IPS-15b (cell line): Measurements from ENCODE around the gene SCAPER.
"Not testable (repeated sequence)": the region's sequence is repeated elsewhere in the genome, so short reads cannot be mapped to it uniquely, and the experiment has no call there.

Experiments
- H3K27me3 ChIP-seq: one replicate; pipeline ENCODE4 v1.6.1; 2013; ENCODE audit warnings: low read length; ENCODE audit not compliant: control insufficient read depth, insufficient read depth
- H3K36me3 ChIP-seq: one replicate; pipeline ENCODE4 v1.6.1; 2013; ENCODE audit warnings: low read length; ENCODE audit not compliant: control insufficient read depth, insufficient read depth
- H3K4me1 ChIP-seq: one replicate; pipeline ENCODE4 v1.6.1; 2013; ENCODE audit warnings: mild to moderate bottlenecking, low read length; ENCODE audit not compliant: control insufficient read depth, insufficient read depth
- H3K4me3 ChIP-seq: one replicate; pipeline ENCODE4 v1.5.1; 2013; ENCODE audit warnings: low read depth, low read length
- H3K9ac ChIP-seq: one replicate; pipeline ENCODE4 v1.6.1; 2013; ENCODE audit warnings: low read depth, mild to moderate bottlenecking, low read length
- H3K9me3 ChIP-seq: one replicate; pipeline ENCODE4 v1.6.1; 2013; ENCODE audit warnings: mild to moderate bottlenecking, low read length; ENCODE audit not compliant: control insufficient read depth, insufficient read depth

SCAPER gene

DNA sequence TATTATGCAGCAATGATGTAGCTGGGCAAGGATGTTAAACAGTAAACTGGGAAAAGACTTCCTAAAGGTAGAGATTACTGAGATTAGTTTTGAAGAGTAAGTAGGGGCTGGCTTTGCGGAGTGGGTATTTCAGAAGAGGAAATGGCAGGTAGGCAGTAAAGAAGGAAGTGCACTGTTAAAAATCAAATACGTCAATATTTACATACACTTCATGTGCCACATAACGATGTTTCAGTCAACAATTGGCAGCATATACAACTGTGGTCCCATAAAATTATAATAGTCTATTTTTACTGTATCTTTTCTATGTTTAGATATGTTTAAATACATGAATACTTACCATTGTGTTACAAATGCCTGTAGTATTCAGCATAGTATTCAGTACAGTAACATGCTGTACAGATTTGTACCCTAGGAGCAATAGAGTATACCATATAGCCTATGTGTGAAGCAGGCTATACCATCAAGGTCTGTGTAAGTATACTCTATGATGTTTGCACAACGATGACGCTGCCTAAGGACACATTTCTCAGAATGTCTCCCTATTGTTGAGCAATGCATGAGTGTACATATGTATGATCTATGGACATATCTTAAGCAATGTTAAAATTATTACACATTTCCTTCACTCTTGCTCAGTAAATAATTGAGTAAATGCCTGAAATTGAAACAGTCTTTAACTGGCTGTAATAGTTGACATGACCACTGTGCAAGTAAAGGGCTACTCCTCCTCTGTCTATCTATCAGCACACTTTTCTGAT is 371.9 kb downstream of the SCAPER start:
- Histone ChIP-seq H3K9me3 (no peaks in the 10 kb centered on the region), H3K36me3 (no peaks in the 10 kb centered on the region), H3K4me3 (no peak overlapping the region), H3K27me3 (no peaks in the 10 kb centered on the region), H3K4me1 (no peaks in the 10 kb centered on the region), H3K9ac (no peak overlapping the region)

DNA sequence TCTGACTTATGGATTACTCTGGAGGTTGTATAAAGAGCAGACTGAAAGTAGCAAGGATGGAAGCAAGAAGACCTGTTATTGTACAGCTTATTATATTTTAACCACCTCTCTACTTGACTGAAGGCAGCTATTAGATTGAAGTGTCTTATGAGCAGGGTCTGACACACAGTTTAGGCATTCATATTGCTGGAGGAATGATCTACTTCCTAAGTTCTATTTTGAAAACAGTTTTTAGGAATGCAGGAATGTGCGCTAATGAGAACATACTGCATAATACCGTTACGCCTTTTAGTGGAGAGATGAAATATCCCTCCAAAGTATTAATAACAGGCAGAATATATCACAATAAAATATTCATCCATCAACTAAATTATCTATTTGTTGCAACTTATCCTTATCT is 375.2 kb downstream of the SCAPER start:
- Histone ChIP-seq H3K9ac (no peak overlapping the region), H3K4me3 (no peak overlapping the region), H3K9me3 (no peaks in the 10 kb centered on the region), H3K36me3 (no peaks in the 10 kb centered on the region), H3K4me1 (no peaks in the 10 kb centered on the region), H3K27me3 (no peaks in the 10 kb centered on the region)

DNA sequence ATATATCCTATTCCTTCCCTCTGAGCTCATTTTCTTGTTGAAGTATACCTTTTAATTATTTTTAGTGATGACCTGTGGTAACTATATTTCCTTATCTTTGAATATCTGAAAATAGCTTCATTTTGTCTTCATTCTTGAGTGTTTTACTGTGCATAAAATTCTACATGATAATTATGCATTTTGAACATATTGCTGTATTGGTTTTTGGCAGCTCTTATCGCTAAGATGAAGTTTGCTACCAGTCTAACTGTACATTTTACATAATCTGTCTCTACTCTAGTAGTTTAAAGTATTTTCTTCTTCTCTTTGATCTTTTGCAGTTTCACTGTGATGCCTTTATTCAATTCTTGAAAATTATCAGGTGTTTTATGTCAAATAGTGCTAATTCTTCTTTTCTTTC is 379.0 kb downstream of the SCAPER start:
- Histone ChIP-seq H3K9me3 (no peaks in the 10 kb centered on the region), H3K4me3 (no peak overlapping the region), H3K4me1 (no peaks in the 10 kb centered on the region), H3K9ac (no peak overlapping the region), H3K27me3 (no peaks in the 10 kb centered on the region), H3K36me3 (no peaks in the 10 kb centered on the region)

DNA sequence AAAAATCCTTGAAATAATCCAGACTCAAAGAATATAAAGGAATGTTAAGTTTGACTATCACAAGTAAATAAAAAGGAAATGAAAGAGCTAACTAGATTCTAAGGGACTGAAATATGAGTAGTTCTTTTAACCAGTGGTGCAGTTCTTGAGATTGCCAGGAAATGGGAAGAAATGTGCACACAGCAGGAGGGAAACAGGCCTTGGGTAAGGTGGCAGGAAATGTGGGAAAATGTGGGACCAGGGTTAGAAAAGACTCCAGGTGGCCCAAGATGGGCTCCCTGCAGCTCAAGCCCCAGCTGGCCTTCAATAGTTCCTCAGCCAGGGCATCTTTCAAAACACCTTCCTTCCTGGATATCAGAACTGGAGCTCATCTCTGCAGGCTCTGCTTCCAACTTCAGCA is 387.2 kb downstream of the SCAPER start:
- Histone ChIP-seq H3K9ac (no peak overlapping the region), H3K4me3 (no peak overlapping the region), H3K9me3 (no peaks in the 10 kb centered on the region), H3K36me3 (no peaks in the 10 kb centered on the region), H3K27me3 (no peaks in the 10 kb centered on the region), H3K4me1 (no peaks in the 10 kb centered on the region)

DNA sequence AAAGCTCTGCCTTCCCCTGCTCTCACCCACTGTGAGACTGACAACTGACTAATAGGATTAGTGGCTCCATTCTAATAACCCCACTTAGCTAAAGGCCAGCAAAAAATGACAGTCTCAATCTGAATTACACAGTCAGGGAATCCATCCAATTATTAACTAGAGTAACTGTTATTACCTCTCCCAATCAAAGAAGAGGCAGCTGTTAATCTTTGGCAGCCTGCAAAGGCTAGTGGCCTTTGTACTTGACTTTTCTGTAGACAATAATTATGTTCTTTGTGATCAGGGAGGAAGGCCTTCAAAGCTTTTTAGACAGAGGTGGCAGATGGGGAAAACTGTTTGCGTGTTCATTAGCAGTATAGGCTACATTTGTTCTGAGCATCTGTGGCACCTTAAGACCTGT is 390.9 kb downstream of the SCAPER start:
- no peaks in the 10 kb centered on the region for H3K4me1 ChIP-seq
- no peaks in the 10 kb centered on the region for H3K27me3 ChIP-seq

DNA sequence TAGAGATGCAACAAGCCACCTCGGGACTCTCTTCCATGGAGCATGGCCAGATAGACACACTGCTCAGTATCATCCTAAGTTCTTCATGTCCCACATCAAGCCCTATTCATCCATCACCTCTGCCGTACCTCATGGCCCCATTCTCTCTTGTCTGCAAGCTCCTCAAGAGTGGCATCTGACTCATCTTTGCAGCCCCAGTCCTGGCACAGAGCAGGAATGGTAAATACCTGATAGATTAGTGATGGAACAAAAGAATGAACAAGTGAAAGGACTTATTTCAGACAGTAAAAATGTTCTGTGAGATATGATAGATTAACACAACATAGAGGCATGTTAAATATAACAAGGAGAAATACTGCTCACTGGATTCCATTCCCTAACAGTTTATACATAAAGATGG is 392.2 kb downstream of the SCAPER start:
- Histone ChIP-seq H3K9me3 (no peaks in the 10 kb centered on the region), H3K9ac (no peak overlapping the region), H3K4me1 (no peaks in the 10 kb centered on the region), H3K27me3 (no peaks in the 10 kb centered on the region), H3K36me3 (no peaks in the 10 kb centered on the region), H3K4me3 (no peak overlapping the region)

More for the DNA sequence above, 390.9 kb downstream of the SCAPER start:
- H3K4me3 ChIP-seq: no peak overlapping the region
- no peaks in the 10 kb centered on the region for H3K36me3 ChIP-seq
- H3K9me3 ChIP-seq: no peaks in the 10 kb centered on the region
- no peak overlapping the region for H3K9ac ChIP-seq

DNA sequence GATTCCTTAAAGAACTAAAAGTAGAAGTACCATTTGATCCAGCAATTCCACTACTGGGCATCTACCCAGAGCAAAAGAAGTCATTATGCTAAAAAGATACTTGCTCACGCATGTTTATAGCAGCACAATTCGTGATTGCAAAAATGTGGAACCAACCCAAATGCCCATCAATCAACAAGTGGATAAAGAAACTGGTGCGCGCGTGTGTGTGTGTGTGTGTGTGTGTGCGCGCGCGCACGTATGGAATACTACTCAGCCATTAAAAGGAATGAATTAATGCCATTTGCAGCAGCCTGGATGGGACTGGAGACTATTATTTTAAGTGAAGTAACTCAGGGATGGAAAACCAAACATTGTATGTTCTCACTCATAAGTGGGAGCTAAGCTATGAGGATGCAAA is 394.5 kb downstream of the SCAPER start:
- H3K9me3 ChIP-seq, H3K4me1 ChIP-seq, H3K36me3 ChIP-seq, H3K4me3 ChIP-seq, H3K27me3 ChIP-seq, H3K9ac ChIP-seq: not testable (repeated sequence)

DNA sequence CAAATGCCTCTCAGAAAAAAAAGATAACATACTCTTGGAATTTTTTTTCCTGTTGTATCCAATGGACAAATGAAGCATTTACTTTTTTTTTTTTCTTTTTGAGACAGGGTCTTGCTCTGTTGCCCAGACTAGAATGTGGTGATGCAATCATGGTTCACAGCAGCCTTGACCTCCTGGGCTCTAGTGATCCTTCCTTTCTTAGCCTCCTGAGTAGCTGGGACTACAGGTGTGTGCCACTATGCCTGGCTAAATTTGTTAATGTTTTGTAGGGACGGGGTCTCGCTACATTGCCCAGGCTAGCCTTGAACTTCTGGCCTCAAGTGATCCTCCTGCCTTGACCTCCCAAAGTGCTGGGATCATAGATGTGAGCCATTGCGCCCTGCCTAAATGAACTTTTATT is 401.3 kb downstream of the SCAPER start:
- Histone ChIP-seq H3K9ac (no peak overlapping the region), H3K27me3 (no peaks in the 10 kb centered on the region), H3K9me3 (no peaks in the 10 kb centered on the region), H3K4me1 (no peaks in the 10 kb centered on the region), H3K36me3 (no peaks in the 10 kb centered on the region), H3K4me3 (no peak overlapping the region)

DNA sequence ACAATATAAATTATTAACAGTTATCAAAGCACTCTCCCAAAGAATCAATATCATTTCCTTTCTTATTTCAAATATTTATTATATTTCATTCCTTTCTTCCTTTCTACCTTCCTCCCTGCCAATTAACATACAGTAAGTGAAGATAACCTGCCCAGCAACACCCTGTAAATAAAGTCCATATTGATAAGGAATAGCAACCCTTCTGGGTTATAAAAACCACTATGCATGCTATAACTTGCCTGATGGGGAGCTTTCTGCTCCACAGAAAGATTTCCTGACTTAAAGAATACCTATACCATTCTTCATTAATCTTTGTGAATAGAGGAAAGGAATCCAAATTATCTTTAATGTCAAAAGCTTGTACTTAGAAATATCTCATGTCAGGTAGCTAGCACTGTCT is 402.0 kb downstream of the SCAPER start:
- Histone ChIP-seq H3K27me3 (no peaks in the 10 kb centered on the region), H3K9me3 (no peaks in the 10 kb centered on the region), H3K36me3 (no peaks in the 10 kb centered on the region), H3K4me3 (no peak overlapping the region), H3K4me1 (no peaks in the 10 kb centered on the region), H3K9ac (no peak overlapping the region)

DNA sequence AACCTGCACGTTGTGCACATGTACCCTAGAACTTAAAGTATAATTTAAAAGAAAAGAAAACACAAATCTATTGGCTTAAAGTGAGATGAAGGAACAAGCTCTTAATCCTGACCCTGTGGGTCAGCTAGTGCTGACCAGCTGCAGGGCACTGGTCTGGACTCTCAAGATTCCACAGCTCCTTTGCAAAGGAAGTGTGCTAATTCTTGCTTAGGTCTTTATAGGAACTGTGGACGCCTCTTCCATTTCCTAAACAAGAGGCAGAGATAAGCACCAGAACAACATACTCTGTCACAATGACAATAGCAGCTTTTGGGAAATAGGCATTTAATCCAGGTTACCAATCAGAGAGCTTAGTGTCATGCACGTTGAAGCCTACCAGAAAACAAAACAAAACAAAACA is 402.5 kb downstream of the SCAPER start:
- H3K9me3 ChIP-seq: no peaks in the 10 kb centered on the region

DNA sequence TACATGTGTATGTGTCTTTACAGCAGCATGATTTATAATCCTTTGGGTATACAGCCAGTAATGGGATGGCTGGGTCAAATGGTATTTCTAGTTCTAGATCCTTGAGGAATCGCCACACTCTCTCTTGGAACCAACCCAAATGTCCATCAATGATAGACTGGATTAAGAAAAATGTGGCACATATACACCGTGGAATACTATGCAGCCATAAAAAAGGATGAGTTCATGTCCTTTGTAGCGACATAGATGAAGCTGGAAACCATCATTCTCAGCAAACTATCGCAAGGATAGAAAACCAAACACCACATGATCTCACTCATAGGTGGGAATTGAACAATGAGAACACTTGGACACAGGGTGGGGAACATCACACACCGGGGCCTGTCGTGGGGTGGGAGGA is 403.0 kb downstream of the SCAPER start:
- H3K9ac ChIP-seq, H3K4me3 ChIP-seq, H3K9me3 ChIP-seq, H3K4me1 ChIP-seq, H3K36me3 ChIP-seq, H3K27me3 ChIP-seq: not testable (repeated sequence)

More for the DNA sequence above, 402.5 kb downstream of the SCAPER start:
- Histone ChIP-seq H3K36me3 (no peaks in the 10 kb centered on the region), H3K4me1 (no peaks in the 10 kb centered on the region), H3K9ac (no peak overlapping the region), H3K27me3 (no peaks in the 10 kb centered on the region), H3K4me3 (no peak overlapping the region)

DNA sequence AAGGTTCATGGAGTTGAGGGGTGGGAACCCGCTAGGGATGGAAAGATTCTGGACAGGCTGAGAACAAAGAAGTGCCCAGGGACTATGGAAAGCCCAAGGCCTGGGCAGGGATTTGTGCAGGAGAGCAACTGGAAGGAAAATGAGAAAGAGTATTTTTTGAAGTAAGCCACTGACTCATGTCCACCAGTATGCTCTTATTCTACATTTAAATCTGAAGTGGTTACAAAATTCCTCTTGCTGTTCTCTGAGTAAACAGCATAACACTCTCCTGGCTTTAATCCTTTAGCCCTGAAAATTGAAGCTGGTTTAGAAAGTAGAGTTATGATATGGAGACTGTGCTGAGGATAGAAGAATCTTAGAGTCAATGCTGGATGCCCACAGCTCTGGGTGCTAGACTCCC is 403.4 kb downstream of the SCAPER start:
- Histone ChIP-seq H3K4me1 (no peaks in the 10 kb centered on the region), H3K36me3 (no peaks in the 10 kb centered on the region), H3K27me3 (no peaks in the 10 kb centered on the region), H3K4me3 (no peak overlapping the region), H3K9ac (no peak overlapping the region), H3K9me3 (no peaks in the 10 kb centered on the region)
